Adrenal gland (tissue), 5 donors: ENCODE measurements around the gene SOWAHA.

Source experiments
- CTCF ChIP-seq, 6 experiments: fragments of 450-650 bp in 4 of 6; fragments of 200-600 bp in 2 of 6; sonication (generic) in 1 of 6; IDR thresholded peaks; 1 replicate in 5 of 6; 2 replicates in 1 of 6; pipeline versions ENCODE4 v1.5.1 to v1.8.0; 2016 to 2021; ENCODE audit warnings: antibody characterized with exemption in 6 of 6, mild to moderate bottlenecking in 2 of 6, moderate library complexity in 1 of 6
- POLR2A ChIP-seq, 2 donors: fragments of 450-650 bp; IDR thresholded peaks; one replicate each; pipeline ENCODE4 v1.6.1; 2017; ENCODE audit warnings: antibody characterized with exemption in 2 of 2, mild to moderate bottlenecking in 2 of 2, moderate library complexity in 1 of 2
- donor health status: DM: no; HTN: no; CAD: no.

DNA sequence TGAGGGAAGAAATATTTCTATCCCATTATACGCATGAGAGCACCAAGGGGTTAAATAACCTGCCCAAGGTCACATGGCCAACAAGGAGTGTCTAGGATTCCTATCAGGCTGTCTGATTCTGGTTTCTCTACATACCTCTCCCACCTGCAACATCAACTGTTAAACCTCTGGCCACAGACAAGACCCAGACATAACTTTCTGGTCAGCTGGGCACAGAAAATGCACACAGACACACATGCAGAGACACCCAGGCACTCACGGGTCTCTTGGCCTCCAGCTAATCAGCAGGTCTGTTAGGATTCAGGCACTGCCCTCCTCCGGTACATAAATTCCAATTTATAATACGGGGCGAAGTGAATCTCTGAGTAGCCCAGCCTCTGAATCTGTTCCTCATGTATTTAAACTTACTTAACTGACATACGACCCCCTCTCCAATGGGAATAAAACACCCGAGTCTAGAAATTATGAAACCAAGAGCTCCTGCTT, 37.6 kb upstream of the SOWAHA start:
- TF ChIP-seq CTCF (IDR thresholded peaks at IDR 0.05): no peak
- TF ChIP-seq POLR2A (IDR thresholded peaks at IDR 0.05): no peak
